Hair follicular keratinocyte (primary cell): Measurements from ENCODE around the gene EHBP1. TPM values are rescaled to one million over a fixed set of nuclear protein-coding genes. Genes with fewer than 3 reads are reported as not detected.

Experiments used
- total RNA-seq: library from RNA; depleted of rRNA; stranded (reverse); fragments of >200 nt; gene quantifications from 2 replicates; pipeline ENCODE4 v1.2.3, GENCODE V29; 2015

EHBP1 gene
- 32.4 and 50.1 TPM in 2 replicates for total RNA-seq

DNA sequence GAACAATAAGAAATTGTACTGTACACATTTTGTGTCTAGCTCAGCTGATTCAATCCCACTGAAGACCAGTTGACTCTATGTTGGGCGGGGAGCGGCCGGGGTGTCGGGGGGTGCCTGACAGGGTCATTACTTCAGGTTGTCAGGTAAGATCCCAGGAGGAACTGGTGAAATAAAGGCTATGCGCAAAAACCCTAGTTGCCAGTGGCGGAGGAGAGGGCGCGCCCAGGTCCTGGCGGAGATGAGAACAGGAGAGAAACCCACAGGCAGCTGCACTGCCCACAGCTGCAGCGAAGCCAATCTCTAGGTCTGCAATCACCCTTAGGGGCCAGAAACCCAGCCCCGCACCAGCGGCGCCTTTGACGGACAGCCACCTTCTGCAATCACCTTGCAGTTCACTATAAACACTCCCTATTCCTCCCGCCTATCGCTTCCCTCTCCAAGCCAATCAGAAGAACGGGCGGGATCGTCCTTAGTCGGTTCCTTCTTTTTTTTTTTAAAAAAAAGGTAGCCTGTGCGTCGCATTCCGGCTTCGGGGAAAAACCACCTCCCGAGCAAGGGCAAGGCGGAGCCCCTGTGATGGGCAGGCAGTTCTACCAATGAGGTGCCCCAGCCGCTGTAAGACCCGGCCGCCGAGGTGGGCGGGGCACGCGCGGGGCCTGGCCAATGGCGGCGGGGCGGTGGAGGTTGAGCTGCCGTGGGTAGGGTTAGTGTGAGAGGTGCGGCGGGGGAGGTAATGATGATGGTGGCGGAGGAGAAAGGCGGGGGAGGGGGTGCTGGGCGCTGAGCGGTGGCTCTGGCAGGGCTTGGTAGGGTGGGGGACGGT lies at the start of gene EHBP1:
Gene EHBP1, plus strand, starts transcription at position 707 of the 823 bp plus-strand sequence. CDS start 1,479 bp downstream, outside the sequence.

DNA sequence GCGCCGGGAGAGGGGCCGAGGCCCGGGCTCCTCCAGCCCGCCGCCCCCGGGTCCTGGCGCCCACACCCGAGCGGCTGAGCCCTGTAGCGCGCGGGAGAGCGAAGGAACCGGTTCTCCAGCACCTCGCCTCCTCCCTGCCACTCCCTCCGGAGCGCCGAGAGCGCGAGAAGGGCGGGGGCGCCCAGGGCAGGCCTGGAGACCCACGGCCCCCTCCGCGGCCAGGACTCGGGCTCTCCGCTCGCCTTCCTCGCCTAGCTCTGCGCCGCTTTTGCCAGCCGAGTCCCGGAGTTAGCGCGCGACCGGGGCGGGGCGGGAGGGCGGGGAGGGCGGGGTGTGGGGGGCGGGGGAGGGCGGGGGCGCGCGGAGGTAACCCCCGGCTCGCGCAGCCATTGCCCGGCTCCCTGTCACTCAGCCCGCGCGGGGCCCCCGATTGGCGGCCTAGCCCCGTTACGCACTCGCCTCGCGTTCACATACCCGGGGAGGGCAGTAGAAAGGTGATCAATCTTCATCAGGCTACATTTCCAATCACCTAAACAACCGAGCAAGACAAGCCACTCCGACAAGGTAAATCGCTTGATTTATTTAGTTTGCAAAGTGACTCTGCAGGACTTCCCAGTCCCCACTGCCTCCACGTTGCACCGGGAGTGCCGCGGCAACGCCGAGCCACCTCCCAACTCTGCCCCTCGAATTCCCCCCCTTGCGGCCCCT lies 345.0 kb downstream of the EHBP1 start, which contains the start of gene OTX1:
Gene OTX1, plus strand, starts transcription at position 497 of the 708 bp plus-strand sequence. CDS start 2,161 bp downstream, outside the sequence.

Other genes starting within 250 kb of the EHBP1 start
- 2.9 and 5.5 TPM in 2 replicates for gene TMEM17, start 199.5 kb upstream of the EHBP1 start, total RNA-seq